Peyer's patch (tissue), 4 donors: ENCODE measurements around the gene SLC9A3.

ENCODE experiments used
- CTCF ChIP-seq, 6 experiments: fragments of 450-650 bp in 4 of 6; fragments of 200-600 bp in 2 of 6; sonication (generic) in 1 of 6; IDR thresholded peaks; one replicate each; pipeline ENCODE4 v1.5.1; 2017 to 2019; ENCODE audit warnings: antibody characterized with exemption in 6 of 6, mild to moderate bottlenecking in 3 of 6, moderate library complexity in 1 of 6
- POLR2A ChIP-seq, 2 donors: fragments of 450-650 bp; IDR thresholded peaks; one replicate each; pipeline ENCODE4 v1.5.1; 2017; ENCODE audit warnings: antibody characterized with exemption in 2 of 2, mild to moderate bottlenecking in 2 of 2, moderate library complexity in 2 of 2

GRCh38 chr5:538271-538771 lies 14.1 kb upstream of the SLC9A3 start:
- no peak for TF ChIP-seq CTCF (IDR thresholded peaks at IDR 0.05)
- no peak for TF ChIP-seq POLR2A (IDR thresholded peaks at IDR 0.05)
